Astrocyte of the cerebellum (primary cell): ENCODE data around the gene TAF5.

Experiments
- DNase-seq: peaks from one replicate; pipeline ENCODE4 v3.0.0-alpha.2; 2011; ENCODE audit warnings: low read depth
- H3K4me3 ChIP-seq: 2 replicates; pipeline ENCODE4 v1.5.1; 2011; ENCODE audit warnings: mild to moderate bottlenecking, low read depth, low read length, moderate library complexity
- in situ Hi-C: cut with HindIII; loops from 2 replicates; pipeline ENCODE4 v1.10.0; 2017; ENCODE audit warnings: low sequenced_read_pairs
- TF ChIP-seq, protein P1 (sequence below): IDR thresholded peaks from 2 replicates; pipeline ENCODE4 v1.5.1; 2012; ENCODE audit warnings: low read length, low read depth, moderate library complexity, mild to moderate bottlenecking; ENCODE audit errors: missing control alignments

TAF5 gene

DNA sequence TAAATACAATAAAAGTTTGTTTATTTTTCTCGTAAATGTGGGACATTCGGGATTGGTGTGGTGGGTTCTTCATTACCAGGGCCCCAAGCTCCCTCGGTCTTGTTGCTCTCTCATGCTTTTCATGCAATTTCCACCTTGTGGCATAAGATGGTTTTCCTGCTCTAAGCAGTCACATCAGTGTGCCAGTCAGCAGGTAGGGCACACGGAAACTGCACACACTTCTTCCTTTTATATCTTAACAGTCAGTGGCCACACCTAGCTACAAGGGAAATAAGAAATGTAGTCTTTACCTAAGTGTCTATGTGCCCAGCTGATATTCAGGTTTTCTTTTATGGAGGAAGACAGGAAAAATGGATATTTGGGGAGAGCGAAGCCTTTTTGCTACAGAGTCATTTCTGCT is 6.5 kb downstream of the TAF5 start:
- TF ChIP-seq, protein P1, sequence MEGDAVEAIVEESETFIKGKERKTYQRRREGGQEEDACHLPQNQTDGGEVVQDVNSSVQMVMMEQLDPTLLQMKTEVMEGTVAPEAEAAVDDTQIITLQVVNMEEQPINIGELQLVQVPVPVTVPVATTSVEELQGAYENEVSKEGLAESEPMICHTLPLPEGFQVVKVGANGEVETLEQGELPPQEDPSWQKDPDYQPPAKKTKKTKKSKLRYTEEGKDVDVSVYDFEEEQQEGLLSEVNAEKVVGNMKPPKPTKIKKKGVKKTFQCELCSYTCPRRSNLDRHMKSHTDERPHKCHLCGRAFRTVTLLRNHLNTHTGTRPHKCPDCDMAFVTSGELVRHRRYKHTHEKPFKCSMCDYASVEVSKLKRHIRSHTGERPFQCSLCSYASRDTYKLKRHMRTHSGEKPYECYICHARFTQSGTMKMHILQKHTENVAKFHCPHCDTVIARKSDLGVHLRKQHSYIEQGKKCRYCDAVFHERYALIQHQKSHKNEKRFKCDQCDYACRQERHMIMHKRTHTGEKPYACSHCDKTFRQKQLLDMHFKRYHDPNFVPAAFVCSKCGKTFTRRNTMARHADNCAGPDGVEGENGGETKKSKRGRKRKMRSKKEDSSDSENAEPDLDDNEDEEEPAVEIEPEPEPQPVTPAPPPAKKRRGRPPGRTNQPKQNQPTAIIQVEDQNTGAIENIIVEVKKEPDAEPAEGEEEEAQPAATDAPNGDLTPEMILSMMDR = no peak
- no peak overlapping the region for H3K4me3 ChIP-seq
- no peak for DNase-seq
- in situ Hi-C loops = no loop called here

DNA sequence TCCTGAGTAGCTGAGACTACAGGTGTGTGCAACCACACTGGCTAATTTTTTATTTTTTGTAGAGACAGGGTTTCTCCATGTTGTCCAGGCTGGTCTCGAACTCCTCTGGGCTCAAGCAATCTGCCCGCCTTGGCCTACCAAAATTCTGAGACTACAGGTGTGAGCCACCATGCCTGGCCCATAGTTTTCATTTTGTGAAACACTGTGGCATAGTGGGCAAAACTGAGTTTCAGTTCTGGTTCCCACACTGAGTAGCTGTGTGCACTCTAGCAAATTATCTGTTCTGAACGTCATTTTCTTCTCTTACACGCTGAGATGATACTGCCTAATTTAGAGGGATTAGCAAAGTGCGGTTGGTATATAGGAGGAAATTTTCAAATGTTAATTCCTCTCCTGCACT is 15.0 kb downstream of the TAF5 start:
- H3K4me3 ChIP-seq = no peak overlapping the region
- in situ Hi-C loops = no loop called here
- no peak for DNase-seq
- TF ChIP-seq, protein P1 = no peak

DNA sequence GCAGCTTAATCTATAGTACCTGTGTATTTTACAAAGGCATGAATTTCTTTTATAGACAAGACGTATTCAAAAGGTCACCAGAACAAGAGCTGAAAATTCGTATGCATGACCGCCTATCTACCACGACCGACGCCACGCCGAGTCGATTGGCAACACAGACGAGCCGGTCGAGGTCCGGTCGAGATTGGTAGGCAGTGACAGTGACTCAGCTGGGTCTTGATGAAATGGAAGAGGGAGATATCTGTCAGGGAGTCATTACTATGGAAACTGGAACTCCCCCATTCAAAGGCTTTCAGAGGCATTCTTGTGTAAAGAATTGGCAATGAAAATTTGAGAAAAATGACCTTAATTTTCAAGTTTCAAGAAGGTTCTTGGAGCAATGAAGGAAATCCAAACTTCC is 26.4 kb downstream of the TAF5 start:
- DNase-seq = no peak
- no peak overlapping the region for H3K4me3 ChIP-seq
- in situ Hi-C loops = no loop called here
- TF ChIP-seq, protein P1 = no peak

DNA sequence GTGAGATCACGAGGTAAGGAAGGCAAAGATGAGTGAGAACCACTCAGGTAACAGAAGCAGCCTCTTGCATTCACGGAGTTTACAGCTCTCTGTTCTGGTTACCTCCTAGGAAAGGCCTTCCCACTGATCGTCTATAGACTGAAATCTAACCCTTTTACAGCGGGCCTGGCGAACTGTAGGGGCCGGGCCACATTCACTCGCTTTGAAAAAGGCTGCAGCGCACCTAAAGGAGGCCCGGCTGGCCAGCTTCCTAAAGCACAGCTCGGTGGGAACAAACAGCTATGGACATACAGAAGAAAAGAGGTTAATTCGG is 27.9 kb downstream of the TAF5 start:
- TF ChIP-seq, protein P1 = no peak
- DNase-seq = no peak
- in situ Hi-C loops = loop anchor here (5.0 kb wide), 1 partner anchor 57 kb away; the partner anchor contains the start of gene CALHM2
- H3K4me3 ChIP-seq = peak overlapping the region; percentile 82

DNA sequence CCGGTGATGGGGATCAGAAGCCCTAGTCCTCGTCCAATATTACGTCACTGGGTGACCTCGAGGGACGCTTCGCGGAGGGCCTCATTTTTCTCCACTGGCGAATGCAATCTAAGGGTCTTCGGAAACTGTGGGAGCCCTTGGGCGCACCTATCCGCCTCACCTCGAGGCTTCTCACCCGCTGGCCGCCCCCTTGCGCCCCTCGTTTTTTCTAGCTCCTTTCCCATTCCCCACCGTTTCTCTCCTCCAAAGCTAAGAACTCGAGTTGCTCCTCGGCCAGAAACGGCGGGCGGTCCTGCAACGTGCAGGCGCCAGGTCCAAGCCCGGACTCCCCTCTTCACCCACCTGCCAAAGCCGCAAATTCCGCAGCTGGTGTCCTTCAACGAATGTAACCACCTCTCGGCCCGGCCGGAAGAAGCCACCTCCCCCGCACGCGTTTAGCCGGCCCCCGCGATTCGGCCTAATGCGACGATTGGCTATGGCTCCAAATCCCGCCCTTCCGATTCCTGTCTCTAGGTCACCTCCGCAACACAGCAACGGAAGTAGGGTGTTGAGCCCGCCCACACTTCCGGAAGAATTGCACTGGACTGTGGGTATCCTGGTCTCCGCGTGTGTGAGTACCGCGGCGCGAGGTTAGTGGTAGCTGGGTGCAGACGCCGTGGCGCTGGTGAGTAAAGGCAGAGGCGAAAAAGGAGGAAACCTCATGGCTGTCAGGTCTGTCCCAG is 28.5 kb downstream of the TAF5 start, which contains the start of the genes ATP5MK and PDCD11:
TSS of gene ATP5MK (minus strand) at position 409 of the 722 bp plus-strand sequence. CDS start 4,018 bp downstream, outside the sequence.
TSS of gene PDCD11 (plus strand) at position 560 of the 722 bp plus-strand sequence. CDS start 1,801 bp downstream, outside the sequence.
- DNase-seq = peak; percentile 96
- TF ChIP-seq, protein P1 = peak; percentile 27
- in situ Hi-C loops = loop anchor here (5.0 kb wide), 1 partner anchor 56 kb away; the partner anchor contains the start of gene CALHM2
- peak within 1 kb of the TSS; percentile 82 for H3K4me3 ChIP-seq

DNA sequence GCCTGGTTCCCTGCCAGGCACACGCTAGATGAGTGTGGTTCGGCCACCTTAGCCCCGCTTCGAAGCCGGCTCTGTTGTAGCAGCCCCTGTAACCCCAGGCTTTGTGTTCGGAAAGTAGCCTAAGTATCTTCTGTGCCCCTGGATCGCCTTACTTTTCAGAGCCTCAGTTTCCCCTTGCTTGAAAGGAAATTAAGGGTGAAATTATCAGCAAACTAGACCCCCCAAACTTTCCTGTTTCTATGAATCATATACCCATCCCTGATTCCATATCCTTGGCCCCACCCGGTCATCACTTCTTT is 29.0 kb downstream of the TAF5 start:
- in situ Hi-C loops = loop anchor here (5.0 kb wide), 1 partner anchor 56 kb away; the partner anchor contains the start of gene CALHM2
- DNase-seq = no peak
- peak overlapping the region; percentile 82 for H3K4me3 ChIP-seq
- TF ChIP-seq, protein P1 = no peak
